Hair follicle dermal papilla cell (primary cell): ENCODE results near the gene GPD1L. TPM values are rescaled to one million over a fixed set of nuclear protein-coding genes. Genes with fewer than 3 reads are reported as not detected.

Experiments
- total RNA-seq: library from RNA; depleted of rRNA; stranded (reverse); fragments of >200 nt; gene quantifications from 2 replicates; pipeline ENCODE4 v1.2.3, GENCODE V29; 2012

The GPD1L gene
- total RNA-seq = 9.5 and 10.5 TPM in 2 replicates

GRCh38 chr3:32106132-32106928 is at the start of gene GPD1L:
GPD1L (plus strand) TSS chr3:32106620; CDS start chr3:32106712, 92 bp downstream.

Other genes with a start within 250 kb of the GPD1L start
- 10.2 and 16.9 TPM in 2 replicates for gene OSBPL10, start 125.4 kb upstream of the GPD1L start, total RNA-seq
- 0.81 and 0.85 TPM in 2 replicates for gene ZNF860, start 124.9 kb upstream of the GPD1L start, total RNA-seq
- gene CMTM8, start 132.1 kb downstream of the GPD1L start, total RNA-seq = 0.16 TPM in 1 of 2 replicates, not detected in the other